Activated naive CD8-positive, alpha-beta T cell (primary cell): ENCODE data around the gene PCDHB12.
"Not testable (repeated sequence)": the region's sequence is repeated elsewhere in the genome, so short reads cannot be mapped to it uniquely, and the experiment has no call there.

Source experiments
- H3K27ac Mint-ChIP-seq: one replicate; pipeline ENCODE4 v1.8.0; 2021; ENCODE audit warnings: mixed read lengths
- H3K27me3 Mint-ChIP-seq: one replicate; pipeline ENCODE4 v1.8.0; 2021; ENCODE audit warnings: mixed read lengths
- H3K36me3 Mint-ChIP-seq: one replicate; pipeline ENCODE4 v1.8.0; 2021; ENCODE audit warnings: mixed read lengths
- H3K4me1 Mint-ChIP-seq: one replicate; pipeline ENCODE4 v1.8.0; 2021; ENCODE audit warnings: low read depth, mixed read lengths
- H3K4me3 Mint-ChIP-seq: one replicate; pipeline ENCODE4 v1.8.0; 2021; ENCODE audit warnings: mild to moderate bottlenecking, mixed read lengths
- H3K9me3 Mint-ChIP-seq: one replicate; pipeline ENCODE4 v1.8.0; 2021; ENCODE audit warnings: low read depth, mixed read lengths

PCDHB12 gene

GRCh38 chr5:141192110-141192725, 16.3 kb upstream of the PCDHB12 start, which contains the start of gene PCDHB10:
TSS of gene PCDHB10 (plus strand) at chr5:141192353. CDS start at chr5:141192553, 200 bp downstream.
- Mint-ChIP-seq H3K9me3 (peaks cover 28% of the 10 kb centered on the region), H3K4me1 (no peaks in the 10 kb centered on the region), H3K4me3 (no peak within 1 kb of the TSS), H3K27me3 (peaks cover 33% of the 10 kb centered on the region), H3K27ac (no peak within 1 kb of the TSS), H3K36me3 (peaks cover 16% of the 10 kb centered on the region)

GRCh38 chr5:141194332-141194731, 14.2 kb upstream of the PCDHB12 start:
- not testable (repeated sequence) for H3K4me1 Mint-ChIP-seq, H3K27ac Mint-ChIP-seq, H3K4me3 Mint-ChIP-seq
- peaks cover 40% of the 10 kb centered on the region for H3K9me3 Mint-ChIP-seq
- H3K27me3 Mint-ChIP-seq: peaks cover 33% of the 10 kb centered on the region
- peaks cover 14% of the 10 kb centered on the region for H3K36me3 Mint-ChIP-seq

DNA sequence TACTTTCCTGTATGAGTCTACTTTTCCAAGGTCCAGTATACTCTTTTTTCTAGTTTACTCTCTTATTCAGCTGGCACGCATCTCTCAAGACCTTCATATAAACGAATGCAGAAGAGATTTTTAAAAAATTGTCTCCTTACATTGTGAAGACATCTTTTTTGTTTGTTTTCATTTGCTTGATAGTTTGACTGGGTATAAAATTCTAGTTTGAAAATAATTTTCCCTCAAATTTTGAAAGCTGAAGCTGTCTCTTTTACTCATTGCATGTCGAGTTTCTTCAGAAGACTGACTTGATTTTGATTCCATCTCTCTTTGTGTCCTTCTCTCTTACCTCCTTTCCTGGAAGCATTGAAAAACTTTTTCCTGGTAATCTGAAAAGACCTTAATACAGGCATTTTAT, 12.2 kb upstream of the PCDHB12 start:
- Mint-ChIP-seq H3K27me3 (peaks cover 44% of the 10 kb centered on the region), H3K4me3 (no peak overlapping the region), H3K27ac (no peak overlapping the region), H3K9me3 (peaks cover 42% of the 10 kb centered on the region), H3K36me3 (peaks cover 15% of the 10 kb centered on the region), H3K4me1 (no peaks in the 10 kb centered on the region)

DNA sequence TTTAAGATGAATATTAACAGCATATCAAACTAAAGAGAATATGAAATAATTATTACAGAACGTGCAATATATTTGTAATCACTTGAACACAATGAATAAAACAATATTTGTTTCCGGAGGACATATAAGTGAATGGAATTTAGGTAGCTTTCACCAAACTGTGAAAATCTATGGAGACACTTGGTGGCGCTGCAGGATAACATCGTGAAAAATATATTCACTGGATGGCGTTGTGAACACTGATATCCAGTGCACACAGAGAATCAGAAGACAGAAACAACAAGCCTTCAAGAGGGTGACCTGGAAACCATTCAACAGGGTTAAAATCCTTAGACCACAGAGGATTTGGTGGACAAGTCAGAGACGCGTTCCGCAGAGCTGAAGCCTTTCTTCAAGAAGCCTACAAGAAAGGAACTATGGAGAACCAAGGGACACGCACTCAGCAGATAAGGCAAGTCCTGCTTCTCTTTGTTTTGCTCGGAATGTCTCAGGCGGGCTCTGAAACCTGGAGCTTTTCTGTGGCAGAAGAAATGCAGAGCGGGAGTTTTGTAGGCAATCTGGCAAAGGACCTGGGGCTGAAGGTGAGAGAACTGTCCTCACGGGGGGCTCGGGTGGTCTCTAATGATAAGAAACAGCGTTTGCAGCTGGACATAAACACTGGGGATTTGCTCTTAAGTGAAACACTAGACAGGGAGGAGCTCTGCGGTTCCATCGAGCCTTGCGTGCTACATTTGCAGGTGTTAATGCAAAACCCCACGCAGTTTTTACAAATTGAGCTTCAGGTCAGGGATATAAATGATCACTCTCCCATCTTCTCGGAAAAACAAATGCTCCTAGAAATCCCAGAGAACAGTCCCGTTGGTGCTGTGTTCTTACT, 8.9 kb upstream of the PCDHB12 start, which contains the start of gene PCDHB11:
TSS of gene PCDHB11 (plus strand) at position 269 of the 877 bp plus-strand sequence. CDS start at position 417, 148 bp downstream.
- Mint-ChIP-seq H3K9me3 (peaks cover 31% of the 10 kb centered on the region), H3K4me1 (no peaks in the 10 kb centered on the region), H3K4me3 (no peak within 1 kb of the TSS), H3K27me3 (peaks cover 32% of the 10 kb centered on the region), H3K36me3 (peaks cover 10% of the 10 kb centered on the region), H3K27ac (no peak within 1 kb of the TSS)

- H3K4me1 Mint-ChIP-seq, H3K27ac Mint-ChIP-seq, H3K36me3 Mint-ChIP-seq, H3K4me3 Mint-ChIP-seq: not testable (repeated sequence)
- Mint-ChIP-seq H3K27me3 (peaks cover 31% of the 10 kb centered on the region), H3K9me3 (peaks cover 26% of the 10 kb centered on the region)
Measured at GRCh38 chr5:141201126-141201525, 7.4 kb upstream of the PCDHB12 start.

- Mint-ChIP-seq H3K27me3 (peaks cover 35% of the 10 kb centered on the region), H3K9me3 (peaks cover 21% of the 10 kb centered on the region)
- not testable (repeated sequence) for H3K4me3 Mint-ChIP-seq, H3K27ac Mint-ChIP-seq, H3K4me1 Mint-ChIP-seq, H3K36me3 Mint-ChIP-seq
Measured at GRCh38 chr5:141201646-141202045, 6.9 kb upstream of the PCDHB12 start.

DNA sequence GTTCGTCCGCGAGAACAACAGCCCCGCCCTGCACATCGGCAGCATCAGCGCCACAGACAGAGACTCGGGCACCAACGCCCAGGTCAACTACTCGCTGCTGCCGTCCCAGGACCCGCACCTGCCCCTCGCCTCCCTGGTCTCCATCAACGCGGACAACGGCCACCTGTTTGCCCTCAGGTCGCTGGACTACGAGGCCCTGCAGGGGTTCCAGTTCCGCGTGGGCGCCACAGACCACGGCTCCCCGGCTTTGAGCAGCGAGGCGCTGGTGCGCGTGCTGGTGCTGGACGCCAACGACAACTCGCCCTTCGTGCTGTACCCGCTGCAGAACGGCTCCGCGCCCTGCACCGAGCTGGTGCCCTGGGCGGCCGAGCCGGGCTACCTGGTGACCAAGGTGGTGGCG, 1.8 kb downstream of the PCDHB12 start:
- H3K27me3 Mint-ChIP-seq: peaks cover 56% of the 10 kb centered on the region
- H3K4me3 Mint-ChIP-seq, H3K4me1 Mint-ChIP-seq, H3K36me3 Mint-ChIP-seq, H3K27ac Mint-ChIP-seq, H3K9me3 Mint-ChIP-seq: not testable (repeated sequence)

- not testable (repeated sequence) for H3K4me1 Mint-ChIP-seq, H3K9me3 Mint-ChIP-seq, H3K36me3 Mint-ChIP-seq, H3K27ac Mint-ChIP-seq, H3K4me3 Mint-ChIP-seq
- peaks cover 55% of the 10 kb centered on the region for H3K27me3 Mint-ChIP-seq
Measured at GRCh38 chr5:141210849-141211248, 2.3 kb downstream of the PCDHB12 start.

DNA sequence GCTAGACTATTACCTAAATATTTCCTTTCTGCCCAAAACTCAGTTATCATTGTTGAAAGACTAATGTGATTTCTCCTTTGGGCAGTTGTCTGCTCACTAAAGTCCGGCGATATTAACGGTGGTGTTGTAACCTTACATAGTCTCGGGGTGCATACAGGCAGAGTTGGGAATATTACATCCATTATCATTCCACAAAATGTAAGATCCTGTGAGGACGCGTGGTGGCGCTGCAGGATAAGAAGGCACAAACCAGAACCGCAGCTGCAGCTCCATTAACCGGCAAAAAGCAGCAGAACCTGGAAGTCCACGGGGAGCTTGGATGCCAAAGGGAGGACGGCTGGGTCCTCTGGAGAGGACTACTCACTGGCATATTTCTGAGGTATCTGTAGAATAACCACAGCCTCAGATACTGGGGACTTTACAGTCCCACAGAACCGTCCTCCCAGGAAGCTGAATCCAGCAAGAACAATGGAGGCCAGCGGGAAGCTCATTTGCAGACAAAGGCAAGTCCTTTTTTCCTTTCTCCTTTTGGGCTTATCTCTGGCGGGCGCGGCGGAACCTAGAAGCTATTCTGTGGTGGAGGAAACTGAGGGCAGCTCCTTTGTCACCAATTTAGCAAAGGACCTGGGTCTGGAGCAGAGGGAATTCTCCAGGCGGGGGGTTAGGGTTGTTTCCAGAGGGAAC, 5.3 kb downstream of the PCDHB12 start, which contains the start of gene PCDHB13:
TSS of gene PCDHB13 (plus strand) at position 264 of the 684 bp plus-strand sequence. CDS start at position 469, 205 bp downstream.
- Mint-ChIP-seq H3K27me3 (peaks cover 45% of the 10 kb centered on the region), H3K36me3 (peaks cover 13% of the 10 kb centered on the region), H3K9me3 (peaks cover 17% of the 10 kb centered on the region)
- H3K4me1 Mint-ChIP-seq, H3K27ac Mint-ChIP-seq, H3K4me3 Mint-ChIP-seq: not testable (repeated sequence)

DNA sequence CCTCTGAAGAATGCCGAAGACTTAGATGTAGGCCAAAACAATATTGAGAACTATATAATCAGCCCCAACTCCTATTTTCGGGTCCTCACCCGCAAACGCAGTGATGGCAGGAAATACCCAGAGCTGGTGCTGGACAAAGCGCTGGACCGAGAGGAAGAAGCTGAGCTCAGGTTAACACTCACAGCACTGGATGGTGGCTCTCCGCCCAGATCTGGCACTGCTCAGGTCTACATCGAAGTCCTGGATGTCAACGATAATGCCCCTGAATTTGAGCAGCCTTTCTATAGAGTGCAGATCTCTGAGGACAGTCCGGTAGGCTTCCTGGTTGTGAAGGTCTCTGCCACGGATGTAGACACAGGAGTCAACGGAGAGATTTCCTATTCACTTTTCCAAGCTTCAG, 6.1 kb downstream of the PCDHB12 start:
- H3K27ac Mint-ChIP-seq, H3K4me3 Mint-ChIP-seq, H3K4me1 Mint-ChIP-seq: not testable (repeated sequence)
- Mint-ChIP-seq H3K36me3 (peaks cover 13% of the 10 kb centered on the region), H3K9me3 (peaks cover 22% of the 10 kb centered on the region), H3K27me3 (peaks cover 44% of the 10 kb centered on the region)

GRCh38 chr5:141215504-141215903, 7.0 kb downstream of the PCDHB12 start:
- H3K4me1 Mint-ChIP-seq, H3K4me3 Mint-ChIP-seq, H3K27ac Mint-ChIP-seq: not testable (repeated sequence)
- peaks cover 46% of the 10 kb centered on the region for H3K27me3 Mint-ChIP-seq
- peaks cover 30% of the 10 kb centered on the region for H3K9me3 Mint-ChIP-seq
- peaks cover 15% of the 10 kb centered on the region for H3K36me3 Mint-ChIP-seq

DNA sequence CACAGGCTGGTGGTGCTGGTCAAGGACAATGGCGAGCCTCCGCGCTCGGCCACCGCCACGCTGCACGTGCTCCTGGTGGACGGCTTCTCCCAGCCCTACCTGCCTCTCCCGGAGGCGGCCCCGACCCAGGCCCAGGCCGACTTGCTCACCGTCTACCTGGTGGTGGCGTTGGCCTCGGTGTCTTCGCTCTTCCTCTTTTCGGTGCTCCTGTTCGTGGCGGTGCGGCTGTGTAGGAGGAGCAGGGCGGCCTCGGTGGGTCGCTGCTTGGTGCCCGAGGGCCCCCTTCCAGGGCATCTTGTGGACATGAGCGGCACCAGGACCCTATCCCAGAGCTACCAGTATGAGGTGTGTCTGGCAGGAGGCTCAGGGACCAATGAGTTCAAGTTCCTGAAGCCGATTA, 7.5 kb downstream of the PCDHB12 start:
- not testable (repeated sequence) for H3K4me1 Mint-ChIP-seq, H3K4me3 Mint-ChIP-seq, H3K27ac Mint-ChIP-seq
- H3K27me3 Mint-ChIP-seq: peaks cover 47% of the 10 kb centered on the region
- peaks cover 30% of the 10 kb centered on the region for H3K9me3 Mint-ChIP-seq
- peaks cover 15% of the 10 kb centered on the region for H3K36me3 Mint-ChIP-seq

GRCh38 chr5:141223112-141223783, 14.7 kb downstream of the PCDHB12 start, which contains the start of gene PCDHB14:
TSS of gene PCDHB14 (plus strand) at chr5:141223343. CDS start at chr5:141223506, 163 bp downstream.
- peaks cover 8% of the 10 kb centered on the region for H3K4me1 Mint-ChIP-seq
- peaks cover 33% of the 10 kb centered on the region for H3K9me3 Mint-ChIP-seq
- H3K27me3 Mint-ChIP-seq: peaks cover 51% of the 10 kb centered on the region
- H3K36me3 Mint-ChIP-seq: peaks cover 19% of the 10 kb centered on the region
- no peak within 1 kb of the TSS for H3K4me3 Mint-ChIP-seq
- no peak within 1 kb of the TSS for H3K27ac Mint-ChIP-seq

GRCh38 chr5:141224844-141225243, 16.3 kb downstream of the PCDHB12 start:
- Mint-ChIP-seq H3K9me3 (peaks cover 26% of the 10 kb centered on the region), H3K27me3 (peaks cover 42% of the 10 kb centered on the region), H3K36me3 (peaks cover 19% of the 10 kb centered on the region)
- H3K4me1 Mint-ChIP-seq, H3K27ac Mint-ChIP-seq, H3K4me3 Mint-ChIP-seq: not testable (repeated sequence)
